HUES6 (cell line): ENCODE results near the gene TMEM243.

Experiments used
- H3K27ac ChIP-seq: 2 replicates; pipeline ENCODE4 v1.7.0; 2013; ENCODE audit warnings: low read depth, mild to moderate bottlenecking, low read length, inconsistent platforms
- H3K27me3 ChIP-seq: 2 replicates; pipeline ENCODE4 v1.6.1; 2013; ENCODE audit warnings: low read length; ENCODE audit not compliant: control insufficient read depth, insufficient read depth
- H3K36me3 ChIP-seq: 2 replicates; pipeline ENCODE4 v1.6.1; 2013; ENCODE audit warnings: low read length; ENCODE audit not compliant: control insufficient read depth, insufficient read depth
- H3K4me1 ChIP-seq: 2 replicates; pipeline ENCODE4 v1.6.1; 2013; ENCODE audit warnings: low read length; ENCODE audit not compliant: control insufficient read depth, insufficient read depth
- H3K4me3 ChIP-seq: 2 replicates; pipeline ENCODE4 v1.5.1; 2013; ENCODE audit warnings: low read depth, low read length
- H3K9ac ChIP-seq: one replicate; pipeline ENCODE4 v1.6.1; 2013; ENCODE audit warnings: mild to moderate bottlenecking, low read length
- H3K9me3 ChIP-seq: 2 replicates; pipeline ENCODE4 v1.6.1; 2013; ENCODE audit warnings: low read depth, low read length; ENCODE audit not compliant: control insufficient read depth, insufficient read depth

The TMEM243 gene

GRCh38 chr7:87146740-87147386, 72.7 kb downstream of the TMEM243 start:
- no peaks in the 10 kb centered on the region for H3K36me3 ChIP-seq
- H3K4me1 ChIP-seq: peaks cover 9% of the 10 kb centered on the region
- H3K27me3 ChIP-seq: no peaks in the 10 kb centered on the region
- no peak overlapping the region for H3K4me3 ChIP-seq
- H3K27ac ChIP-seq: no peak overlapping the region
- no peak overlapping the region for H3K9ac ChIP-seq
- no peaks in the 10 kb centered on the region for H3K9me3 ChIP-seq
